Measurements from ENCODE around the gene NLRP5. TPM values are rescaled to one million over a fixed set of nuclear protein-coding genes. Genes with fewer than 3 reads are reported as not detected.

Gene NLRP5
- total RNA-seq, 3 donors from 2014 or later, result 0.44 to 0.98 TPM; not detected in 1

- no peaks in the 10 kb centered on the region for H3K36me3 ChIP-seq
- DNase-seq (ENCODE audit: low spot score in 2 of 2), result no peak
- H3K4me3 ChIP-seq, result no peak overlapping the region
- peak; percentile 53 to 77 (median 71) for TF ChIP-seq CTCF (IDR thresholded peaks at IDR 0.05)
- no peak for TF ChIP-seq POLR2AphosphoS5 (IDR thresholded peaks at IDR 0.05)
- no peak for TF ChIP-seq POLR2A (IDR thresholded peaks at IDR 0.05)
- H3K4me1 ChIP-seq, result peaks cover 0 to 5% of the 10 kb centered on the region in 2 donors
- H3K27me3 ChIP-seq, result no peaks in the 10 kb centered on the region
- no peak overlapping the region for H3K27ac ChIP-seq
- intact Hi-C loops (cut with DNase I; ENCODE audit: low total_unique reads), result loop anchor here (5.0 kb wide), 1 partner anchor 91 kb away; no protein-coding TSS in a partner anchor
- no peaks in the 10 kb centered on the region for H3K9me3 ChIP-seq
These were observed 89.9 kb downstream of the NLRP5 start for GRCh38 chr19:56076498-56076897.

DNA sequence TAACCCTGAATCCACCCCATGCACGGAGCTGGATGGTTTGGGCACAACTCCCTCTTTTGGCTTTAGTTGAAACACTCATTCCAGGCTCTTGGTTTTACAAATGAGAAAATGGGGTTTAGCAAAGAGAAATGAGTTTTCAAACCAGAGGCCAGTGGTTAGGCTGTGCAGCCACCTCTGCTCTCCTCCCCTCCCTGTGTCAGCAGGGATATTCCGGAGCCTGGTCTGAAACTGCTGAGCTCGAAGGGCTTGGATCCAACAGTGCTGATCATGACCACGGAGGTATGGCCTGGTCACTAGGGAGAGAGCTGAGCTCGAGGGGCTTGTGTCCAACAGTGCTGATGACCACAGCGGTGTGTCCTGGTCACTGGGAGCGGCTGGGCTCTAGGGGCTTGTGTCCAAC lies 93.0 kb downstream of the NLRP5 start:
- Histone ChIP-seq H3K9me3 (no peaks in the 10 kb centered on the region), H3K4me3 (no peak overlapping the region), H3K4me1 (peaks cover 0 to 5% of the 10 kb centered on the region in 2 donors), H3K27ac (no peak overlapping the region), H3K36me3 (no peaks in the 10 kb centered on the region), H3K27me3 (no peaks in the 10 kb centered on the region)
- intact Hi-C loops (cut with DNase I; ENCODE audit: low total_unique reads), result loop anchor here (5.0 kb wide), 1 partner anchor 88 kb away; no protein-coding TSS in a partner anchor
- no peak for TF ChIP-seq POLR2A (IDR thresholded peaks at IDR 0.05)
- TF ChIP-seq POLR2AphosphoS5 (IDR thresholded peaks at IDR 0.05), result no peak
- TF ChIP-seq CTCF (IDR thresholded peaks at IDR 0.05), result no peak
- no peak for DNase-seq (ENCODE audit: low spot score in 2 of 2)

- Histone ChIP-seq H3K4me1 (peaks cover 0 to 5% of the 10 kb centered on the region in 2 donors), H3K4me3 (peak overlapping the region; percentile 32 to 71 (median 40)), H3K9me3 (no peaks in the 10 kb centered on the region), H3K27ac (no peak overlapping the region), H3K36me3 (no peaks in the 10 kb centered on the region), H3K27me3 (no peaks in the 10 kb centered on the region)
- peak in 1 of 3 donors; percentile 9 for TF ChIP-seq POLR2AphosphoS5 (IDR thresholded peaks at IDR 0.05)
- no peak for TF ChIP-seq POLR2A (IDR thresholded peaks at IDR 0.05)
- peak; percentile 40 to 52 (median 46) for TF ChIP-seq CTCF (IDR thresholded peaks at IDR 0.05)
- intact Hi-C loops (cut with DNase I; ENCODE audit: low total_unique reads), result no loop called here
- DNase-seq (ENCODE audit: low spot score in 2 of 2), result peak; percentile 65 to 76
These were observed 94.3 kb downstream of the NLRP5 start for GRCh38 chr19:56080669-56081401.

DNA sequence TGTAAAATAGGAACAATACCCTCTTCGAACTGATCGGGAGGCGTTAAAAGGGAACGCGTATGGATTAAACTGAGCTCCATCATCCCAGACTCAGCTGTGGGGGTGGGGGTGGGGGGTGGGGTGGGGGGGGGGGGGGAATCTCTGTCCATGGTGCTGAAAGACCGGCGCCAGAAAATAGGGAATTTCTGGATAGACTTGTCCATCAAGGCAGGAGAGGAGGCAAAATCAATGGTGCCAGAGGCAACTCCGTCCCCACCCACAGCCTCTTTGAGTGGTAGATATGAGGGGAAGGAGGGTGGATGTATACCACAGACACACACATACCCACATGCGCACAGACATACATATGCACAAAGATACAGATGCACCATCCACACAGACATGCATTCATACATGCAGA lies 97.1 kb downstream of the NLRP5 start:
- TF ChIP-seq POLR2AphosphoS5 (IDR thresholded peaks at IDR 0.05) (no peak), CTCF (IDR thresholded peaks at IDR 0.05) (no peak), POLR2A (IDR thresholded peaks at IDR 0.05) (no peak)
- no peak overlapping the region for H3K27ac ChIP-seq
- no peak overlapping the region for H3K4me3 ChIP-seq
- H3K9me3 ChIP-seq, result no peaks in the 10 kb centered on the region
- no peaks in the 10 kb centered on the region for H3K27me3 ChIP-seq
- peaks cover 0 to 5% of the 10 kb centered on the region in 2 donors for H3K4me1 ChIP-seq
- intact Hi-C loops (cut with DNase I; ENCODE audit: low total_unique reads), result no loop called here
- no peak for DNase-seq (ENCODE audit: low spot score in 2 of 2)
- H3K36me3 ChIP-seq, result no peaks in the 10 kb centered on the region

GRCh38 chr19:56084835-56085536 lies 98.4 kb downstream of the NLRP5 start:
- intact Hi-C loops (cut with DNase I; ENCODE audit: low total_unique reads), result no loop called here
- peak in 1 of 2 donors; percentile 50 for DNase-seq (ENCODE audit: low spot score in 2 of 2)
- H3K27me3 ChIP-seq, result no peaks in the 10 kb centered on the region
- H3K9me3 ChIP-seq, result no peaks in the 10 kb centered on the region
- peaks cover 3 to 5% of the 10 kb centered on the region in 2 donors for H3K4me1 ChIP-seq
- no peak overlapping the region for H3K4me3 ChIP-seq
- TF ChIP-seq CTCF (IDR thresholded peaks at IDR 0.05) (no peak), POLR2AphosphoS5 (IDR thresholded peaks at IDR 0.05) (no peak), POLR2A (IDR thresholded peaks at IDR 0.05) (no peak)
- H3K36me3 ChIP-seq, result no peaks in the 10 kb centered on the region
- H3K27ac ChIP-seq, result no peak overlapping the region
